Lower lobe of right lung (tissue), 2 donors: ENCODE results near the gene ERN1. TPM values are rescaled to one million over a fixed set of nuclear protein-coding genes. Genes with fewer than 3 reads are reported as not detected.

Experiments used
- ATAC-seq, 2 donors: fragments of 200-7000 bp; cut with Tn5 transposase; one replicate each; pipeline ENCODE4 v1.9.1; 2020 to 2022; ENCODE audit warnings: mild to moderate bottlenecking in 2 of 2, moderate library complexity in 2 of 2
- DNase-seq: peaks from one replicate; pipeline ENCODE4 v3.0.0-alpha.2; 2020
- H3K27ac ChIP-seq: fragments of 200-600 bp; one replicate; pipeline ENCODE4 v1.8.0; 2022
- H3K27me3 ChIP-seq: fragments of 200-600 bp; one replicate; pipeline ENCODE4 v1.8.0; 2022; ENCODE audit warnings: low read depth
- H3K36me3 ChIP-seq: fragments of 200-600 bp; one replicate; pipeline ENCODE4 v1.8.0; 2022; ENCODE audit warnings: mild to moderate bottlenecking
- H3K4me1 ChIP-seq: fragments of 200-600 bp; one replicate; pipeline ENCODE4 v1.8.0; 2022
- H3K4me3 ChIP-seq: fragments of 200-600 bp; one replicate; pipeline ENCODE4 v1.8.0; 2022; ENCODE audit warnings: mild to moderate bottlenecking
- H3K9me3 ChIP-seq: fragments of 200-600 bp; one replicate; pipeline ENCODE4 v1.8.0; 2022
- intact Hi-C: fragments of 100-400 bp; cut with DNase I; formaldehyde crosslinking; loops from one replicate; pipeline ENCODE4 v1.11.0; 2022
- total RNA-seq: library from RNA; stranded (reverse); fragmentation: NEBNext Ultra II Directional; extraction: Animal tissue kit (Norgen Biotek cat#: 25700); gene quantifications from one replicate; pipeline ENCODE4 v1.2.1, GENCODE V29; 2021
- TF ChIP-seq, protein P1 (sequence below): fragments of 200-600 bp; IDR thresholded peaks from one replicate; pipeline ENCODE4 v1.8.0; 2022; ENCODE audit warnings: antibody characterized with exemption, mild to moderate bottlenecking
- donor health status: DM: no; HTN: yes; CAD: no; lungs with severe emphysema.

The ERN1 gene
- total RNA-seq, 1 donor from 2014 or later, result 39.7 TPM

DNA sequence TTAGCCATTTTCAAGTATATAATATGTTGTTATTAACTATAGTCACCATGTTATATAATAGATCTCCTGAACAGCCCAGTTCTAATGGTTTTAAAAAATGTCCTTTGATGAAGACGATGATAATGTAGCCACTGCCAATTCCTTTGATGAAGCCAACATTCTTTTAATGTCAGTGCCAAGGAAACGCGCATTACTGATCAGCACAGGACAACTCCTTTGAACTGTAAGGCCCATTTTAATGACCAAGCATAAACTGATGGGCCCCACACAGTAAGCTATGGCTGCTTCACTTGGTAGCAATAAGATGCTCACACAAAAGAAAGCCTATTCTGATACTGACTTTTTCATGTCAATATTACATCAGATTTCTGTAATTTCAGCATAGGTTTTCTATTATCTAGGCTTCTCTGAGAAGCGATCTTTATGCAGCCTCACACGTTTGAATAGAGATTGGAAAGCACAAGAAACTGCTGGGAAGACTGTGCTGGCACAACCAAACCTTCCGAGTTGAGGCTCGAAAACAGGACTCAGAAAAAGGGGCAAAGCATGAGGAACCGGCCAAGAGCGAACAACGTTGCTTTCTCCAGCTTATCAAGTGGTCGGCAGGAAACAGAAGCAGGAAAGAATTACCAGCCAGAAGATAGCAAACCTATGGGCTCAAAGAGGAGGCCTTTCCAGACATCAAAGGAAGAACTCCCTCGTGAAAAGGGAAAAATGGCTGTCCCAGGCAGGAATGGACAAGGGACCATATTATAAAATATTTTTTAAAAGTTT is 19.4 kb downstream of the ERN1 start:
- H3K4me1 ChIP-seq, result peaks cover 50% of the 10 kb centered on the region
- H3K9me3 ChIP-seq, result no peaks in the 10 kb centered on the region
- DNase-seq (no peak), ATAC-seq (no peak)
- no peak overlapping the region for H3K27ac ChIP-seq
- H3K36me3 ChIP-seq, result no peaks in the 10 kb centered on the region
- intact Hi-C loops, result no loop called here
- H3K27me3 ChIP-seq, result no peaks in the 10 kb centered on the region
- no peak overlapping the region for H3K4me3 ChIP-seq
- TF ChIP-seq, protein P1, sequence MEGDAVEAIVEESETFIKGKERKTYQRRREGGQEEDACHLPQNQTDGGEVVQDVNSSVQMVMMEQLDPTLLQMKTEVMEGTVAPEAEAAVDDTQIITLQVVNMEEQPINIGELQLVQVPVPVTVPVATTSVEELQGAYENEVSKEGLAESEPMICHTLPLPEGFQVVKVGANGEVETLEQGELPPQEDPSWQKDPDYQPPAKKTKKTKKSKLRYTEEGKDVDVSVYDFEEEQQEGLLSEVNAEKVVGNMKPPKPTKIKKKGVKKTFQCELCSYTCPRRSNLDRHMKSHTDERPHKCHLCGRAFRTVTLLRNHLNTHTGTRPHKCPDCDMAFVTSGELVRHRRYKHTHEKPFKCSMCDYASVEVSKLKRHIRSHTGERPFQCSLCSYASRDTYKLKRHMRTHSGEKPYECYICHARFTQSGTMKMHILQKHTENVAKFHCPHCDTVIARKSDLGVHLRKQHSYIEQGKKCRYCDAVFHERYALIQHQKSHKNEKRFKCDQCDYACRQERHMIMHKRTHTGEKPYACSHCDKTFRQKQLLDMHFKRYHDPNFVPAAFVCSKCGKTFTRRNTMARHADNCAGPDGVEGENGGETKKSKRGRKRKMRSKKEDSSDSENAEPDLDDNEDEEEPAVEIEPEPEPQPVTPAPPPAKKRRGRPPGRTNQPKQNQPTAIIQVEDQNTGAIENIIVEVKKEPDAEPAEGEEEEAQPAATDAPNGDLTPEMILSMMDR, result no peak

DNA sequence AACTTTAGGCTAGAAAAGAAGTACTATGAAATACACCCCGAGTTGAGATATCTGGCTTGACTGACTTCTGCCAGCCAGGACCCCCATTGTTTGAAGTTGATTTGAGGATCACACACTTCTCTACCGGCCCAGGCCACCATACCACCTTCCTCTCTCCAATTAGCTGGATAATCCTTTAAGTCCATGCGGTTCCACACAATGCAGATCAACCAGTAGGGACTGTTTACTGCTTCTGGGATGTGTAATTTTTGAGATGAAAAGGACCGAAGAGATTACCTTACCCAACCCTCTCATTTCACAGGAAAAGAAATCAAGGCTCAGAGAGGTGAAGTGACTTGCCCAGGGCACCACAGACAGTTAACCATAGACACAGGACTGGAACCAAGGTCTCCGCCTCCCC is 20.5 kb downstream of the ERN1 start:
- Histone ChIP-seq H3K27me3 (no peaks in the 10 kb centered on the region), H3K4me1 (peaks cover 42% of the 10 kb centered on the region), H3K9me3 (no peaks in the 10 kb centered on the region), H3K36me3 (no peaks in the 10 kb centered on the region), H3K27ac (no peak overlapping the region), H3K4me3 (no peak overlapping the region)
- intact Hi-C loops, result no loop called here
- TF ChIP-seq, protein P1, result no peak
- no peak for DNase-seq
- ATAC-seq, result no peak

DNA sequence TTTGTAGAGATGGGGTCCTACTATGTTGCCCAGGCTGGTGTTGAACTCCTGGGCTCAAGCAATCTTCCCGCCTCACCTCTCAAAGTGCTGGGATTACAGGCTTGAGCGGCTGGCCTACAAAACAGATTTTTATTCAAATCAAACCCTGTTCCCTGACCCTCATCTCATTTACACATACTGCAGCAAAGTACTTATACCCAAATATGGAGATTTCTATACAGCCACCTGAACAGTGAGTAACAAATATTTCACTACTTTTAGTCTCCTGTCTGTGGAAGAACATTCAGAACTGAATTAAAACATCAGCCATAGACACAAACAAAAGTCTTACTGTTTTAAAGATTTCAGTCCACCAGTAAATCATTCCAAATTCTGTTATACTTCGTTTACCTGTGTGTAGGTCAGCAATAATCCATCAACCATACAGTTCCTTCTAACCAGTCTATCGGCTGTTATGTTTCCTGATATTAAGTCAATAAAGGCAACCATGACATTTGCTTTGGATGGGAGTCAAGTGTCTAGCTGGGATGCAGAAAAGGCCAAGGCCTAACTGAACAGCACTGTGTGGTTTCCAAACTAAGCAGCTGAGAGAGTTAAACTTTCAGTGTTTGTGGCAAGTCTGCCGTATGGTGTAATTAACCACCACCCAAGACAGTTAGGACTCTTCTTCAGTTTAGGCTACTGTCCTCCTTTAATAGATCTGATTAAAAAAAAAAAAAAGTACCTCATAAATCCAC is 22.3 kb downstream of the ERN1 start:
- ATAC-seq, result peak in 1 of 2 donors; percentile 47
- DNase-seq, result no peak
- no peaks in the 10 kb centered on the region for H3K36me3 ChIP-seq
- TF ChIP-seq, protein P1, result no peak
- no peaks in the 10 kb centered on the region for H3K27me3 ChIP-seq
- no peak overlapping the region for H3K27ac ChIP-seq
- peaks cover 40% of the 10 kb centered on the region for H3K4me1 ChIP-seq
- H3K4me3 ChIP-seq, result no peak overlapping the region
- intact Hi-C loops, result no loop called here
- no peaks in the 10 kb centered on the region for H3K9me3 ChIP-seq

DNA sequence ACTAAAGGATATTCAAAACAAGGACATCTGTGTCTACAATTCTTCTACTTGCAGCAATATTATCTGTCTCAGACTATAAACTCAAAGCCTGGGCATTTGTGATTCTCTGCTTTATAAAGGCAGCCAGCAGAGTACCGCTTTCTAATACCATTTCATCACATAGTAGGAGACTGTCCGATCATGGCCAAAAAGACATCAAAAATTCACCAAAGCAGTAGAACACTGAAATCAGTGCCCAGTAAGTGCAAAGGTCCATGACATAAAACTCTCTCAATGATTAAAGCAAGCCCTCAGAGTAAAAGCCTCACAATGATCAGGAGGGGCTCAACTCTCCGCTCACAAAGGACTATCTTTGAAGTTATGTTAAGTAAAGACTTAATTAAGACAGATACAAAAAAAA is 23.0 kb downstream of the ERN1 start:
- Histone ChIP-seq H3K4me3 (no peak overlapping the region), H3K27ac (no peak overlapping the region), H3K36me3 (no peaks in the 10 kb centered on the region), H3K27me3 (no peaks in the 10 kb centered on the region), H3K9me3 (no peaks in the 10 kb centered on the region), H3K4me1 (peaks cover 44% of the 10 kb centered on the region)
- DNase-seq, result no peak
- TF ChIP-seq, protein P1, result no peak
- ATAC-seq, result no peak
- intact Hi-C loops, result no loop called here

DNA sequence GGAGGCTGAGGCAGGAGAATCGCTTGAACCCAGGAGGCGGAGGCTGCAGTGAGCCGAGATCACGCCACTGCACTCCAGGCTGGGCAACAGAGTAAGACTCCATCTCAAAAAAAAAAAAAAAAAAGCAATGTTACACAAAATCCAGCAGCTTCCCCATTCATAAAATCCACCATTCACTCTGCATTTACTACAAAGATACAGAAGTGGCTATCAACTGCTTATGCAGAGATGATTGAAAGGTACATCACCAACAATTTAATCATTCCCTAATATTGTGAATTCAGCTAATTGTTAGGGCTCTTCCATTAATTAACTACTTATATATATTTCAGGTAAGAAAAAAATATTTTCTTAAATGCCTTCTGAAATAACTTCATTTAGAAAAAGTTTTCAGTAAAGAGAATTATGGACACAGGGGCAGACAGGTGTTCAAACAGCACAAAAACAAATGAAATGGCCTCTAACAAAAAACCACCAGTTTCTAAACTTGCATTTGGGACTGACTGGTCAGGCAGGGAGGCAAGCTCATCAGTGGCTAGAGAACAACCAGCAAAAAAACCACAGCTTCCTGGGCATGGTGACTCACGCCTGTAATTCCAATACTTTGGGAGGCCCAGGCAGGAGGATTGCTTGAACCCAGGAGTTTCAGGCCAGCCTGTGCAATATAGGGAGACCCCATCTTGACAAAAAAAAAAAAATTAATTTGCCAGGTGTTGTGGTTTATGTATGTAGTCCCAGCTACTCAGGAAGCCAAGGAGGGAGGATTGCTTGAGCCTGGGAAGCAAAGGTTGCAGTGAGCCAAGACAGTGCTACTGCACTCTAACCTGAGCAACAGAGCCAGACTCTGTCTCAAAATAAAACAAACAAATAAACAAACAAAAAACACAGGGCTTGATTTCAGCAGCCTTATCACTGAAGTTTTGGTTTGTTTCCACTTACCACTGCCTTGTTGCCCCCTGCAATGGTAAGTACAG is 26.3 kb downstream of the ERN1 start:
- TF ChIP-seq, protein P1, result no peak
- Histone ChIP-seq H3K27ac (no peak overlapping the region), H3K27me3 (no peaks in the 10 kb centered on the region), H3K9me3 (no peaks in the 10 kb centered on the region), H3K36me3 (no peaks in the 10 kb centered on the region), H3K4me1 (peaks cover 36% of the 10 kb centered on the region), H3K4me3 (no peak overlapping the region)
- no peak for DNase-seq
- intact Hi-C loops, result no loop called here
- no peak for ATAC-seq
